Caco-2 (cell line): ENCODE measurements around the gene DLK1. TPM values are rescaled to one million over a fixed set of nuclear protein-coding genes. Genes with fewer than 3 reads are reported as not detected.

Experiments used
- BruUV-seq: library from RNA; stranded (reverse); fragments of 400-500 nt; replicated peaks from 2 replicates; lab custom pipeline; 2021; lab: Mats Ljungman, UMichigan
- CTCF ChIA-PET: fragments of 300-600 bp; sonication (Branson Sonifier 250); formaldehyde crosslinking; loops from one replicate; lab custom pipeline; 2022; ENCODE audit warnings: antibody characterized with exemption; lab: Charles Lee
- POLR2A ChIA-PET: fragments of 300-600 bp; sonication (Branson Sonifier 250); formaldehyde crosslinking; loops from one replicate; lab custom pipeline; 2022; ENCODE audit warnings: antibody characterized with exemption; lab: Charles Lee
- DNase-seq, 2 experiments: peaks; one replicate each; pipeline versions ENCODE4 v3.0.0 to v3.0.0-alpha.2; 2020 to 2022
- H3K27me3 ChIP-seq: replicated peaks from 2 replicates; pipeline ENCODE4 v1.6.0; 2011; ENCODE audit warnings: low read length; ENCODE audit not compliant: control insufficient read depth, insufficient read depth
- H3K36me3 ChIP-seq: 2 replicates; pipeline ENCODE4 v1.5.1; 2011; ENCODE audit warnings: low read length; ENCODE audit not compliant: control insufficient read depth, insufficient read depth
- H3K4me1 ChIP-seq: fragments of 250-450 bp; sonication (Bioruptor Pico); 2 replicates; pipeline ENCODE4 v1.5.1; 2020; ENCODE audit warnings: mild to moderate bottlenecking
- H3K4me3 ChIP-seq: 2 replicates; pipeline ENCODE4 v1.5.1; 2011; ENCODE audit warnings: low read depth, mild to moderate bottlenecking, control low read depth, low read length
- H3K9me3 ChIP-seq: fragments of 250-450 bp; sonication (Bioruptor Pico); 2 replicates; pipeline ENCODE4 v1.5.1; 2020; ENCODE audit warnings: mild to moderate bottlenecking, moderate library complexity
- H3K27ac Mint-ChIP-seq: one replicate; pipeline ENCODE4 v1.8.0; 2022; ENCODE audit warnings: mixed read lengths; ENCODE audit not compliant: unreplicated experiment
- H3K27me3 Mint-ChIP-seq: one replicate; pipeline ENCODE4 v1.8.0; 2022; ENCODE audit warnings: mixed read lengths; ENCODE audit not compliant: insufficient read depth, unreplicated experiment
- H3K36me3 Mint-ChIP-seq: one replicate; pipeline ENCODE4 v1.8.0; 2022; ENCODE audit warnings: mild to moderate bottlenecking, mixed read lengths; ENCODE audit not compliant: insufficient read depth, unreplicated experiment
- H3K4me1 Mint-ChIP-seq: one replicate; pipeline ENCODE4 v1.8.0; 2022; ENCODE audit warnings: low read depth, mixed read lengths; ENCODE audit not compliant: unreplicated experiment
- H3K4me3 Mint-ChIP-seq: one replicate; pipeline ENCODE4 v1.8.0; 2022; ENCODE audit warnings: mild to moderate bottlenecking, moderate library complexity, mixed read lengths; ENCODE audit not compliant: unreplicated experiment
- H3K9me3 Mint-ChIP-seq: one replicate; pipeline ENCODE4 v1.8.0; 2022; ENCODE audit warnings: mixed read lengths; ENCODE audit not compliant: unreplicated experiment
- CTCF ChIP-seq, 2 experiments: fragments of 200-600 bp in 1 of 2; IDR thresholded peaks; 1 replicate in 1 of 2; 2 replicates in 1 of 2; pipeline versions ENCODE4 v1.5.1 to v1.8.0; 2011 to 2022; ENCODE audit warnings: antibody characterized with exemption in 1 of 2, control low read depth in 1 of 2, inconsistent platforms in 1 of 2, low read depth in 1 of 2, low read length in 1 of 2, mild to moderate bottlenecking in 1 of 2, moderate library complexity in 1 of 2; ENCODE audit not compliant: insufficient read depth in 1 of 2, severe bottlenecking in 1 of 2, unreplicated experiment in 1 of 2
- intact Hi-C: fragments of 100-400 bp; cut with micrococcal nuclease; formaldehyde crosslinking; loops from one replicate; pipeline ENCODE4 v1.10.0; 2022; ENCODE audit not compliant: unreplicated experiment
- total RNA-seq: library from RNA; stranded (reverse); gene quantifications from 2 replicates; pipeline ENCODE4 v1.2.3, GENCODE V29; 2022

Gene DLK1
- total RNA-seq, 1 experiment from 2014 or later, result not detected

DNA sequence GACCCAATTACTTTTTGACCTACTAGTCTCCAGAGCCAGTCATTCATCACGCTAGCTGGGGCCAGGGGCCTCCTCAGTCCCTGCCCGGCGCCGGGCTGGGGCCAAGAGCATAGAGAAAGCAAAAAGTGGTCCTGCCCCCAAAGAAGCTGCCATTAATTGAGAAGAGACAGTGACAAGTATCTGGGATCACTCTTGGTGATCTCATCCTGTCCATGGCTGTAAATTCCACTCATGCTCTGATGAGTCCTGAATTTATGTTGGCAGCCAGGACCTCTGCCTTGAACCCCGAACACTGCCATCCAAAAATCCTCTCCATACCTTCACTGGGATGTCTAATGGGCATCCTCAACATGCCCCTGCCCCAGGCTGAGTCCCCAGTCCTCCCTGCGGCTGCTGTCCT, 34.4 kb upstream of the DLK1 start:
- peaks cover 12% of the 10 kb centered on the region for H3K4me1 Mint-ChIP-seq

GRCh38 chr14:100692859-100693558, 33.7 kb upstream of the DLK1 start:
- CTCF ChIA-PET, result no interaction called here
- no peaks in the 10 kb centered on the region for H3K4me1 ChIP-seq

More for the DNA sequence above, 34.4 kb upstream of the DLK1 start:
- H3K4me3 ChIP-seq, result no peak overlapping the region
- no peak for DNase-seq
- intact Hi-C loops, result no loop called here
- CTCF ChIA-PET, result no interaction called here
- no peaks in the 10 kb centered on the region for H3K36me3 Mint-ChIP-seq
- H3K27me3 ChIP-seq, result no peaks in the 10 kb centered on the region
- POLR2A ChIA-PET, result no interaction called here
- H3K27ac Mint-ChIP-seq, result no peak overlapping the region
- no peaks in the 10 kb centered on the region for H3K36me3 ChIP-seq
- peaks cover 9% of the 10 kb centered on the region for H3K27me3 Mint-ChIP-seq
- H3K4me1 ChIP-seq, result no peaks in the 10 kb centered on the region
- H3K4me3 Mint-ChIP-seq, result no peak overlapping the region
- no peaks in the 10 kb centered on the region for H3K9me3 ChIP-seq
- no peaks in the 10 kb centered on the region for H3K9me3 Mint-ChIP-seq
- TF ChIP-seq CTCF (IDR thresholded peaks at IDR 0.05; ENCODE audit: insufficient read depth in 1 of 2, low read depth in 1 of 2, low read length in 1 of 2, severe bottlenecking in 1 of 2, unreplicated experiment in 1 of 2), result no peak
- BruUV-seq, result no TSS peak

DNA sequence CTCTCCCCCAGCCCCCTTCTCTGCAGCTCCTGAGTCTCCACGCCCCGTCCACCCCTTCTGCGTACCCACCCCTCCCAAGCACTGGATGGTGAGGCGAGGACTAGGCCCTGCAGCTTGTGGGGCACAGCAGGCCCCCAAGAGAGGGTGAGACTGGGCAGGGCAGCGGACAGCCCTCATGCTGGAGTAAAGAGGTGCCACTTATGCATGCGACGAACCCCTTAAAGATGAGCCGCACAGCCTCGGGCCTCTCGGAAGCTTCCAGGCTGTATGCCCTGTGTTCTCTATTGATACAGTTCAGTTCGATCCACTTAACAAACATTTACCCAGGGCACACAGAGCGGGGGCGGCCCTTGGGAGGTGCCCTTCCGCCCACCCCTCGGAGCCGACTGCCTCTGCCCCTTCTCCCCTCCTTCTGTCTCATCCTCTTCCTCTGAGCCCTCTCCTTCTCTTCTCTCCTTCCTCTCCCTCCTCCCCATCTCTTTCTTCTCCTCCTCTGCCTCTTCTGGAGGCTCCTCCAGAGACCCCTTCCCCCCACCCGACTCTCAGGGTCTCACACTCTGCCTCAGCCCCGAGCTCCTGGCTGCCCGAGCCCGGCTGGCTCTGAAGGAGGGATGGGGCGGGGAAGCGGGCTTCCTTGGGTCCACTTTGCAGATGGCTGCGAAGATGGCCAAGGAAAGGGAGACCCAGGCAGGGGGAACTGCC, 32.7 kb upstream of the DLK1 start:
- no TSS peak for BruUV-seq
- POLR2A ChIA-PET, result no interaction called here

More at GRCh38 chr14:100692859-100693558, 33.7 kb upstream of the DLK1 start:
- Histone ChIP-seq H3K36me3 (no peaks in the 10 kb centered on the region), H3K4me3 (no peak overlapping the region), H3K27me3 (no peaks in the 10 kb centered on the region), H3K9me3 (no peaks in the 10 kb centered on the region)
- no TSS peak for BruUV-seq
- Mint-ChIP-seq H3K27ac (peak overlapping the region; percentile 71), H3K4me1 (peaks cover 12% of the 10 kb centered on the region), H3K27me3 (peaks cover 5% of the 10 kb centered on the region), H3K9me3 (no peaks in the 10 kb centered on the region), H3K36me3 (no peaks in the 10 kb centered on the region), H3K4me3 (peak overlapping the region; percentile 9)
- no peak for TF ChIP-seq CTCF (IDR thresholded peaks at IDR 0.05; ENCODE audit: insufficient read depth in 1 of 2, low read depth in 1 of 2, low read length in 1 of 2, severe bottlenecking in 1 of 2, unreplicated experiment in 1 of 2)
- POLR2A ChIA-PET, result no interaction called here
- DNase-seq, result no peak
- intact Hi-C loops, result no loop called here

More for the DNA sequence above, 32.7 kb upstream of the DLK1 start:
- CTCF ChIA-PET, result no interaction called here
- intact Hi-C loops, result no loop called here
- H3K4me3 Mint-ChIP-seq, result no peak overlapping the region
- peaks cover 12% of the 10 kb centered on the region for H3K4me1 Mint-ChIP-seq
- H3K4me3 ChIP-seq, result no peak overlapping the region
- no peaks in the 10 kb centered on the region for H3K27me3 ChIP-seq
- H3K27me3 Mint-ChIP-seq, result peaks cover 5% of the 10 kb centered on the region
- DNase-seq, result no peak
- TF ChIP-seq CTCF (IDR thresholded peaks at IDR 0.05; ENCODE audit: insufficient read depth in 1 of 2, low read depth in 1 of 2, low read length in 1 of 2, severe bottlenecking in 1 of 2, unreplicated experiment in 1 of 2), result no peak
- H3K4me1 ChIP-seq, result no peaks in the 10 kb centered on the region
- no peaks in the 10 kb centered on the region for H3K9me3 ChIP-seq
- no peaks in the 10 kb centered on the region for H3K36me3 Mint-ChIP-seq
- no peaks in the 10 kb centered on the region for H3K36me3 ChIP-seq
- H3K9me3 Mint-ChIP-seq, result no peaks in the 10 kb centered on the region
- H3K27ac Mint-ChIP-seq, result no peak overlapping the region
